Activated gamma-delta T cell (primary cell): ENCODE measurements around the gene GDPD3.

Source experiments
- DNase-seq: peaks from one replicate; lab custom pipeline; 2025; lab: John Stamatoyannopoulos, UW

GDPD3 gene

GRCh38 chr16:30054959-30055553 is 58.3 kb downstream of the GDPD3 start:
- no peak for DNase-seq
